Vagina (tissue), 2 donors: ENCODE measurements around the gene TOMM40L. TPM values are rescaled to one million over a fixed set of nuclear protein-coding genes. Genes with fewer than 3 reads are reported as not detected.

Source experiments
- DNase-seq, 2 donors: peaks; one replicate each; pipeline ENCODE4 v3.0.0-alpha.2; 2017; ENCODE audit errors: extremely low spot score in 2 of 2
- H3K27ac ChIP-seq: fragments of 200-600 bp; sonication (generic); one replicate; pipeline ENCODE4 v1.5.1; 2019
- H3K27me3 ChIP-seq: fragments of 200-600 bp; sonication (generic); one replicate; pipeline ENCODE4 v1.5.1; 2019
- H3K36me3 ChIP-seq, 2 donors: fragments of 200-600 bp; sonication (generic); one replicate each; pipeline ENCODE4 v1.5.1; 2017 to 2019
- H3K4me1 ChIP-seq: fragments of 200-600 bp; sonication (generic); one replicate; pipeline ENCODE4 v1.5.1; 2019
- H3K4me3 ChIP-seq, 2 donors: fragments of 200-600 bp; sonication (generic); 1 replicate in 1 of 2; 2 replicates in 1 of 2; pipeline ENCODE4 v1.5.1; 2016 to 2019
- H3K9me3 ChIP-seq: fragments of 200-600 bp; sonication (generic); one replicate; pipeline ENCODE4 v1.5.1; 2019
- CTCF ChIP-seq, 3 experiments: fragments of 450-650 bp in 2 of 3; fragments of 200-600 bp in 1 of 3; sonication (generic) in 1 of 3; IDR thresholded peaks; one replicate each; pipeline ENCODE4 v1.5.1; 2017 to 2019; ENCODE audit warnings: antibody characterized with exemption in 3 of 3, mild to moderate bottlenecking in 2 of 3, moderate library complexity in 2 of 3
- POLR2A ChIP-seq, 2 donors: fragments of 450-650 bp; IDR thresholded peaks; one replicate each; pipeline ENCODE4 v1.6.1; 2017; ENCODE audit warnings: antibody characterized with exemption in 2 of 2, mild to moderate bottlenecking in 2 of 2, moderate library complexity in 2 of 2
- POLR2AphosphoS5 ChIP-seq, 2 donors: sonication (generic); formaldehyde crosslinking; IDR thresholded peaks; one replicate each; pipeline ENCODE4 v1.9.0; 2017; ENCODE audit warnings: antibody characterized with exemption in 2 of 2, mild to moderate bottlenecking in 2 of 2, low read depth in 1 of 2; ENCODE audit not compliant: insufficient read depth in 1 of 2
- intact Hi-C: fragments of 100-400 bp; cut with DNase I; formaldehyde crosslinking; loops from one replicate; pipeline ENCODE4 v1.15.1; 2023
- total RNA-seq: library from RNA; depleted of rRNA; stranded (reverse); fragments of >200 nt; gene quantifications from one replicate; pipeline ENCODE4 v1.2.3, GENCODE V29; 2016

Gene TOMM40L
- total RNA-seq, 1 donor from 2014 or later = 15.0 TPM

- intact Hi-C loops = loop anchor here (10.0 kb wide), 1 partner anchor 188 kb away; no protein-coding TSS in a partner anchor
- TF ChIP-seq POLR2AphosphoS5 (IDR thresholded peaks at IDR 0.05; ENCODE audit: insufficient read depth in 1 of 2, low read depth in 1 of 2) = peak in 1 of 2 donors; percentile 77
- TF ChIP-seq CTCF (IDR thresholded peaks at IDR 0.05) = no peak
- TF ChIP-seq POLR2A (IDR thresholded peaks at IDR 0.05) = peak in 1 of 2 donors; percentile 19
- DNase-seq = no peak
- Histone ChIP-seq H3K36me3 (peaks cover 0 to 8% of the 10 kb centered on the region in 2 donors), H3K4me1 (peaks cover 88% of the 10 kb centered on the region), H3K27me3 (no peaks in the 10 kb centered on the region), H3K27ac (peak overlapping the region; percentile 97), H3K9me3 (no peaks in the 10 kb centered on the region), H3K4me3 (peak overlapping the region; percentile 34 to 59)
These were observed 29.1 kb upstream of the TOMM40L start for GRCh38 chr1:161196521-161197451.

GRCh38 chr1:161197560-161198193, 28.2 kb upstream of the TOMM40L start:
- intact Hi-C loops = loop anchor here (10.0 kb wide), 1 partner anchor 187 kb away; no protein-coding TSS in a partner anchor
- no peaks in the 10 kb centered on the region for H3K9me3 ChIP-seq
- H3K36me3 ChIP-seq = peaks cover 0 to 8% of the 10 kb centered on the region in 2 donors
- H3K27ac ChIP-seq = peak overlapping the region; percentile 97
- TF ChIP-seq POLR2A (IDR thresholded peaks at IDR 0.05) (no peak), POLR2AphosphoS5 (IDR thresholded peaks at IDR 0.05; ENCODE audit: insufficient read depth in 1 of 2, low read depth in 1 of 2) (no peak), CTCF (IDR thresholded peaks at IDR 0.05) (no peak)
- H3K27me3 ChIP-seq = no peaks in the 10 kb centered on the region
- peak overlapping the region; percentile 34 to 59 for H3K4me3 ChIP-seq
- H3K4me1 ChIP-seq = peaks cover 84% of the 10 kb centered on the region
- DNase-seq = no peak

- TF ChIP-seq POLR2AphosphoS5 (IDR thresholded peaks at IDR 0.05; ENCODE audit: insufficient read depth in 1 of 2, low read depth in 1 of 2) = no peak
- no peak for TF ChIP-seq CTCF (IDR thresholded peaks at IDR 0.05)
- TF ChIP-seq POLR2A (IDR thresholded peaks at IDR 0.05) = no peak
- intact Hi-C loops = loop anchor here (10.0 kb wide), 1 partner anchor 186 kb away; no protein-coding TSS in a partner anchor
- peak overlapping the region; percentile 34 to 59 for H3K4me3 ChIP-seq
- peaks cover 0 to 2% of the 10 kb centered on the region in 2 donors for H3K36me3 ChIP-seq
- no peaks in the 10 kb centered on the region for H3K27me3 ChIP-seq
- DNase-seq = no peak
- no peaks in the 10 kb centered on the region for H3K9me3 ChIP-seq
- peaks cover 86% of the 10 kb centered on the region for H3K4me1 ChIP-seq
- H3K27ac ChIP-seq = peak overlapping the region; percentile 97
These were observed 27.5 kb upstream of the TOMM40L start for GRCh38 chr1:161198194-161198896.

GRCh38 chr1:161198897-161199431, 26.9 kb upstream of the TOMM40L start, which contains the start of gene ADAMTS4:
Gene ADAMTS4, minus strand, starts transcription at chr1:161199054. Its CDS starts 427 bp downstream, at chr1:161198627.
- Histone ChIP-seq H3K9me3 (no peaks in the 10 kb centered on the region), H3K4me1 (peaks cover 86% of the 10 kb centered on the region), H3K4me3 (peak within 1 kb of the TSS; percentile 34 to 59), H3K36me3 (peaks cover 0 to 5% of the 10 kb centered on the region in 2 donors), H3K27ac (peak within 1 kb of the TSS; percentile 97), H3K27me3 (no peaks in the 10 kb centered on the region)
- peak in 1 of 2 donors; percentile 90 for TF ChIP-seq POLR2A (IDR thresholded peaks at IDR 0.05)
- TF ChIP-seq POLR2AphosphoS5 (IDR thresholded peaks at IDR 0.05; ENCODE audit: insufficient read depth in 1 of 2, low read depth in 1 of 2) = peak; percentile 42 to 76
- TF ChIP-seq CTCF (IDR thresholded peaks at IDR 0.05) = no peak
- intact Hi-C loops = loop anchor here (10.0 kb wide), 1 partner anchor 186 kb away; no protein-coding TSS in a partner anchor
- DNase-seq = peak in 1 of 2 donors; percentile 96
